Muscle layer of duodenum (tissue), 2 donors: Measurements from ENCODE around the gene LPCAT2.
A peak's percentile ranks its signal among the peaks of the same experiment; 100 is the strongest.

Experiments
- H3K27ac ChIP-seq: one replicate; pipeline ENCODE4 v1.7.0; 2013; ENCODE audit warnings: mild to moderate bottlenecking, low read length
- H3K27me3 ChIP-seq: one replicate; pipeline ENCODE4 v1.7.0; 2013; ENCODE audit warnings: low read depth, mild to moderate bottlenecking, control low read depth, low read length
- H3K36me3 ChIP-seq, 2 donors: one replicate each; pipeline ENCODE4 v1.7.0; 2013; ENCODE audit warnings: low read length in 2 of 2, control low read depth in 1 of 2, mild to moderate bottlenecking in 1 of 2; ENCODE audit not compliant: insufficient read depth in 2 of 2, control insufficient read depth in 1 of 2
- H3K4me1 ChIP-seq, 2 donors: one replicate each; pipeline ENCODE4 v1.7.0; 2013; ENCODE audit warnings: low read length in 2 of 2, mild to moderate bottlenecking in 2 of 2, control low read depth in 1 of 2, moderate library complexity in 1 of 2; ENCODE audit not compliant: insufficient read depth in 2 of 2, control insufficient read depth in 1 of 2
- H3K4me3 ChIP-seq, 2 donors: one replicate each; pipeline ENCODE4 v1.7.0; 2013; ENCODE audit warnings: low read length in 2 of 2, low read depth in 1 of 2, mild to moderate bottlenecking in 1 of 2
- H3K9me3 ChIP-seq, 2 donors: one replicate each; pipeline ENCODE4 v1.7.0; 2013; ENCODE audit warnings: low read length in 2 of 2, control low read depth in 1 of 2, mild to moderate bottlenecking in 1 of 2; ENCODE audit not compliant: control insufficient read depth in 1 of 2
- donor health status: healthy.

The LPCAT2 gene

GRCh38 chr16:55471448-55472097, 37.3 kb upstream of the LPCAT2 start:
- H3K4me3 ChIP-seq: no peak overlapping the region
- H3K27ac ChIP-seq: no peak overlapping the region

GRCh38 chr16:55473587-55473986, 35.3 kb upstream of the LPCAT2 start:
- Histone ChIP-seq H3K9me3 (no peaks in the 10 kb centered on the region), H3K36me3 (no peaks in the 10 kb centered on the region), H3K4me3 (no peak overlapping the region), H3K4me1 (peaks cover 0 to 16% of the 10 kb centered on the region in 2 donors), H3K27me3 (no peaks in the 10 kb centered on the region), H3K27ac (no peak overlapping the region)

More at GRCh38 chr16:55471448-55472097, 37.3 kb upstream of the LPCAT2 start:
- H3K4me1 ChIP-seq: peaks cover 0 to 16% of the 10 kb centered on the region in 2 donors
- no peaks in the 10 kb centered on the region for H3K9me3 ChIP-seq
- H3K27me3 ChIP-seq: no peaks in the 10 kb centered on the region
- no peaks in the 10 kb centered on the region for H3K36me3 ChIP-seq

GRCh38 chr16:55474821-55475220, 34.1 kb upstream of the LPCAT2 start:
- Histone ChIP-seq H3K27ac (no peak overlapping the region), H3K4me3 (no peak overlapping the region), H3K27me3 (no peaks in the 10 kb centered on the region), H3K9me3 (no peaks in the 10 kb centered on the region), H3K36me3 (no peaks in the 10 kb centered on the region), H3K4me1 (peaks cover 0 to 22% of the 10 kb centered on the region in 2 donors)

GRCh38 chr16:55475919-55476318, 33.0 kb upstream of the LPCAT2 start:
- Histone ChIP-seq H3K36me3 (no peaks in the 10 kb centered on the region), H3K9me3 (no peaks in the 10 kb centered on the region), H3K27ac (no peak overlapping the region), H3K4me1 (peaks cover 0 to 24% of the 10 kb centered on the region in 2 donors), H3K4me3 (no peak overlapping the region), H3K27me3 (no peaks in the 10 kb centered on the region)

- no peak overlapping the region for H3K4me3 ChIP-seq
- H3K9me3 ChIP-seq: no peaks in the 10 kb centered on the region
- H3K36me3 ChIP-seq: no peaks in the 10 kb centered on the region
- no peaks in the 10 kb centered on the region for H3K27me3 ChIP-seq
- peak overlapping the region; percentile 31 for H3K27ac ChIP-seq
- H3K4me1 ChIP-seq: peaks cover 0 to 23% of the 10 kb centered on the region in 2 donors
These were observed 32.0 kb upstream of the LPCAT2 start for GRCh38 chr16:55476625-55477533.

GRCh38 chr16:55477736-55478135, 31.1 kb upstream of the LPCAT2 start:
- Histone ChIP-seq H3K27me3 (no peaks in the 10 kb centered on the region), H3K27ac (peak overlapping the region; percentile 1), H3K9me3 (no peaks in the 10 kb centered on the region), H3K4me3 (no peak overlapping the region), H3K4me1 (peaks cover 0 to 23% of the 10 kb centered on the region in 2 donors), H3K36me3 (peaks cover 2% of the 10 kb centered on the region in 2 donors)

- H3K27me3 ChIP-seq: no peaks in the 10 kb centered on the region
- H3K4me1 ChIP-seq: peaks cover 0 to 35% of the 10 kb centered on the region in 2 donors
- peak within 1 kb of the TSS; percentile 60 to 68 for H3K4me3 ChIP-seq
- H3K9me3 ChIP-seq: no peaks in the 10 kb centered on the region
- H3K36me3 ChIP-seq: peaks cover 11% of the 10 kb centered on the region in 2 donors
- peak within 1 kb of the TSS; percentile 66 for H3K27ac ChIP-seq
These were observed 29.9 kb upstream of the LPCAT2 start, which contains the start of gene MMP2 for GRCh38 chr16:55478827-55479429. Gene MMP2 (plus strand): TSS chr16:55479198. CDS start chr16:55479480, 282 bp downstream.

- Histone ChIP-seq H3K27ac (peak overlapping the region; percentile 66), H3K36me3 (peaks cover 11 to 14% of the 10 kb centered on the region in 2 donors), H3K4me1 (peaks cover 0 to 36% of the 10 kb centered on the region in 2 donors), H3K27me3 (no peaks in the 10 kb centered on the region), H3K9me3 (no peaks in the 10 kb centered on the region), H3K4me3 (peak overlapping the region; percentile 60 to 68)
These were observed 29.3 kb upstream of the LPCAT2 start for GRCh38 chr16:55479430-55480140.

- no peaks in the 10 kb centered on the region for H3K27me3 ChIP-seq
- H3K27ac ChIP-seq: peak overlapping the region; percentile 66
- peak overlapping the region; percentile 60 to 68 for H3K4me3 ChIP-seq
- peaks cover 0 to 36% of the 10 kb centered on the region in 2 donors for H3K4me1 ChIP-seq
- no peaks in the 10 kb centered on the region for H3K9me3 ChIP-seq
- peaks cover 18 to 21% of the 10 kb centered on the region in 2 donors for H3K36me3 ChIP-seq
These were observed 28.6 kb upstream of the LPCAT2 start for GRCh38 chr16:55480228-55480655.

GRCh38 chr16:55481023-55481422, 27.8 kb upstream of the LPCAT2 start:
- H3K36me3 ChIP-seq: peaks cover 19 to 23% of the 10 kb centered on the region in 2 donors
- H3K9me3 ChIP-seq: no peaks in the 10 kb centered on the region
- H3K27me3 ChIP-seq: no peaks in the 10 kb centered on the region
- peak overlapping the region; percentile 52 to 68 for H3K4me3 ChIP-seq
- H3K27ac ChIP-seq: no peak overlapping the region
- peaks cover 0 to 29% of the 10 kb centered on the region in 2 donors for H3K4me1 ChIP-seq
